Measurements from ENCODE around the gene BIN1.

DNA sequence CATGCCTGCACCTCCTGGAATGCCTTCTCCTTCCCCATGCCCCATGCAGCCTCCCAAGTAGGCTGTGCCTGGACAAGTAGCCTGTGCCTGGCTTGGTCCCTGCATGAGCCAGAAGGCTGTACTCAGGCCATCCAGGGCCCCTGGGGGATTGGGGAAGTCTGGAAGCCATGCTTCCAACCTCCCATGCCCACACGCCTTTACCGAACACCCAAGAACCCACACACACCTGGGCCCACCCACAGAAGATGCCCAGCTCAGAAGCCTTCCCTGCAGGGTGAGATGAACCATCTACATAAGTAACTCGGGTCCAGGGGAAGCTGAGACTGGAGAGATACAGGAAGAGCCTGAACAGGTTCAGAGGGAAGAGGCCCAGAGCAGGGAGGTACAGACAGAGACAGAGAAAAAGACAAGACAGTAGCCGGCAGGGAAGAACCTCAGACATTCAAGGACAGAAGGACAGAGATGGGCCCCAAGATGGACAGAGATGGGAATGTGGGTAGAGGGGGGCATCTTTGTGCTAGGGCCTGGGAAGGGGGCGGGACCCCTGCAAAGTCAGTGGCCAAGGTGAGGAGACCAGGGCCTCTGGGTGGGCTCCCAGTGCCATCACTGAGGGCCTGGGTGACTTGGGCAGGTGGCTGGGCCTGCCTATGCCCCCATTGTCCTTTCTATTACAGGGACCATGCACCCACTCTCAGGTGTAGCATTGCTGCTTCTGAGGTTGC is 4.3 kb downstream of the BIN1 start:
- TF ChIP-seq, protein P1, sequence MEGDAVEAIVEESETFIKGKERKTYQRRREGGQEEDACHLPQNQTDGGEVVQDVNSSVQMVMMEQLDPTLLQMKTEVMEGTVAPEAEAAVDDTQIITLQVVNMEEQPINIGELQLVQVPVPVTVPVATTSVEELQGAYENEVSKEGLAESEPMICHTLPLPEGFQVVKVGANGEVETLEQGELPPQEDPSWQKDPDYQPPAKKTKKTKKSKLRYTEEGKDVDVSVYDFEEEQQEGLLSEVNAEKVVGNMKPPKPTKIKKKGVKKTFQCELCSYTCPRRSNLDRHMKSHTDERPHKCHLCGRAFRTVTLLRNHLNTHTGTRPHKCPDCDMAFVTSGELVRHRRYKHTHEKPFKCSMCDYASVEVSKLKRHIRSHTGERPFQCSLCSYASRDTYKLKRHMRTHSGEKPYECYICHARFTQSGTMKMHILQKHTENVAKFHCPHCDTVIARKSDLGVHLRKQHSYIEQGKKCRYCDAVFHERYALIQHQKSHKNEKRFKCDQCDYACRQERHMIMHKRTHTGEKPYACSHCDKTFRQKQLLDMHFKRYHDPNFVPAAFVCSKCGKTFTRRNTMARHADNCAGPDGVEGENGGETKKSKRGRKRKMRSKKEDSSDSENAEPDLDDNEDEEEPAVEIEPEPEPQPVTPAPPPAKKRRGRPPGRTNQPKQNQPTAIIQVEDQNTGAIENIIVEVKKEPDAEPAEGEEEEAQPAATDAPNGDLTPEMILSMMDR (optimal IDR thresholded peaks at IDR 0.05 in 1 of 3, IDR thresholded peaks at IDR 0.05 in 1 of 3, conservative IDR thresholded peaks at IDR 0.05 in 1 of 3; ENCODE audit: extremely low read depth in 1 of 3, insufficient read depth in 2 of 3, low read length in 3 of 3), result no peak
- TF ChIP-seq EZH2 (IDR thresholded peaks at IDR 0.05; ENCODE audit: low read length), result no peak
